HG03196 (cell line): ENCODE data around the gene C1orf87.

Experiments
- ATAC-seq: cut with Tn5 transposase; IDR thresholded peaks from one replicate; pipeline ENCODE4 v1.9.1; 2021; ENCODE audit not compliant: unreplicated experiment

The C1orf87 gene

GRCh38 chr1:59952065-59952464 is 121.5 kb downstream of the C1orf87 start:
- ATAC-seq, result no peak

GRCh38 chr1:59949648-59950047 is 123.9 kb downstream of the C1orf87 start:
- no peak for ATAC-seq

- ATAC-seq, result no peak
Observed at GRCh38 chr1:59948990-59949389, 124.6 kb downstream of the C1orf87 start.

- ATAC-seq, result peak; percentile 84
Observed at GRCh38 chr1:59947047-59947938, 126.3 kb downstream of the C1orf87 start.

GRCh38 chr1:59945790-59946189 is 127.8 kb downstream of the C1orf87 start:
- no peak for ATAC-seq
